BLaER1 (cell line): Measurements from ENCODE around the gene GJD3.

Experiments
- H3K27ac ChIP-seq: shearing (Covaris generic); formaldehyde crosslinking; 2 replicates; pipeline ENCODE4 v1.8.1; 2022
- H3K27me3 ChIP-seq: shearing (Covaris generic); formaldehyde crosslinking; 2 replicates; pipeline ENCODE4 v1.8.1; 2022
- H3K36me3 ChIP-seq: shearing (Covaris generic); formaldehyde crosslinking; 2 replicates; pipeline ENCODE4 v1.8.1; 2022
- H3K4me1 ChIP-seq: shearing (Covaris generic); formaldehyde crosslinking; 2 replicates; pipeline ENCODE4 v1.8.1; 2022
- H3K4me2 ChIP-seq: shearing (Covaris generic); formaldehyde crosslinking; 2 replicates; pipeline ENCODE4 v1.8.1; 2022
- H3K4me3 ChIP-seq: shearing (Covaris generic); formaldehyde crosslinking; 2 replicates; pipeline ENCODE4 v1.8.1; 2022
- H3K9ac ChIP-seq: shearing (Covaris generic); formaldehyde crosslinking; 2 replicates; pipeline ENCODE4 v1.8.1; 2022
- H3K9me3 ChIP-seq: shearing (Covaris generic); formaldehyde crosslinking; 2 replicates; pipeline ENCODE4 v1.8.1; 2022
- H4K20me1 ChIP-seq: shearing (Covaris generic); formaldehyde crosslinking; 2 replicates; pipeline ENCODE4 v1.8.1; 2022
- Cebpa-rat ChIP-seq: shearing (Covaris generic); IDR thresholded peaks from 2 replicates; pipeline ENCODE4 v1.8.1; 2022

GJD3 gene

DNA sequence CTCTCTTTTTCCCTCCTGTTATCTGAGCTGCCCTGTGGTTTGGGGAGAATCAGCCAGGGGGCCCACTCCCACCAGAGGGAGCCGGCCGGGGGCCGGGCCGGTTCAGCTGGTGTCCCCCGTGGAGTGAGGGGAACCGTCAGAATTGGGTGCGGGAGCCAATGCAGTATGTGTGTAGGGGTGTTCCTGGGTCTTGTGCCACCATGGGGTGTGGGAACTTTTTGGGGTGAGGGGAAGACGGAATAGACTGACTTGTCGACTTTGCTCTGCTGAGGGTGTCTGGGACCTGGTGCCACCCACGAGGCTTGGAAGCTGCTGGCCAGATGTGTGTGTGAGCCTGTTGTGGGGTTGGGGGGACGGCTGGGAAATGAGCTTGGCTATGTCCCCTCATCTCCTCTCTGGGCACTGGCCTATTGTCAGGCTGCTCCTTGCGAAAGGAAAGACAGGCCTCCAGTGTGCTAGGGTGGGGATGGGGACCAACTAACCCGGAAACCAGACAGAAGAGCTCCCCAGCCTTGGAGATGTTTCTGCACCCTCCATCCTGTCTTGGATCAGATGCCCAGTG lies 45.6 kb downstream of the GJD3 start:
- H3K4me3 ChIP-seq = peak overlapping the region; percentile 96
- peak overlapping the region; percentile 89 for H3K9ac ChIP-seq
- no peak for TF ChIP-seq Cebpa-rat
- no peaks in the 10 kb centered on the region; the same call in 1 of the 2 replicates for H3K27me3 ChIP-seq
- no peaks in the 10 kb centered on the region for H3K9me3 ChIP-seq
- peaks cover 95% of the 10 kb centered on the region for H3K4me1 ChIP-seq
- H4K20me1 ChIP-seq = peaks cover 53% of the 10 kb centered on the region
- peak overlapping the region; percentile 100 for H3K4me2 ChIP-seq
- H3K36me3 ChIP-seq = no peaks in the 10 kb centered on the region
- H3K27ac ChIP-seq = peak overlapping the region; percentile 86; the same call in 1 of the 2 replicates

GRCh38 chr17:40317880-40318829 lies 46.4 kb downstream of the GJD3 start:
- peak overlapping the region; percentile 86 for H3K27ac ChIP-seq
- H3K4me2 ChIP-seq = peak overlapping the region; percentile 100
- peaks cover 45% of the 10 kb centered on the region for H4K20me1 ChIP-seq
- H3K9ac ChIP-seq = peak overlapping the region; percentile 89
- H3K27me3 ChIP-seq = no peaks in the 10 kb centered on the region; the same call in 1 of the 2 replicates
- no peaks in the 10 kb centered on the region for H3K9me3 ChIP-seq
- no peak for TF ChIP-seq Cebpa-rat
- peak overlapping the region; percentile 96 for H3K4me3 ChIP-seq
- H3K36me3 ChIP-seq = no peaks in the 10 kb centered on the region
- peaks cover 95% of the 10 kb centered on the region for H3K4me1 ChIP-seq

DNA sequence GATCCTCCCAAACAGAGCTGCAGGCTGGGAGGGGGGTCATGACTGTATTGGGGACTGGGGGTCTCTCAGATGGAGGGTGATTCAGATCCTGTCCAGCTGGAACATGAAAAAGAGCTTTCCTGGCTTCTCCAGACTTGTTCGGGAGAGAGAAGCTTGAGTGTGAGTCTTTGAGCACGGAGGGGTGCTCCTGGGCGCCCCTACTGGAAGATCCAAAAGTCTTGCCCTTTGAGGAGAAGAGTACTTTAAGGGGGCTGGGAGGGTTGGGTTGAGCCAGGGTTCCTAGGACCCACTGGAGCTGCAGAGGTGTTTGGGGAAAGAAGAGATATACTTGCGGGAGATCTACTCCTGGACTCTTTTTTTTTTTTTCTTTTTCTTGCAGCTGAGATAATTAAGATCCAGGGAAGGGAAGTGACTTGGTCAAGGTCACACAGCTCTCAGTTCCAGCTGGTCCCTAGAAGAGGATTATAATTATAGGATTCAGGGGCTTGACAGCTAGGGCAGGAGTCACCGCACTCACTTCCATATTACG lies 47.1 kb downstream of the GJD3 start:
- Histone ChIP-seq H3K9ac (peak overlapping the region; percentile 89; the same call in 1 of the 2 replicates), H3K4me2 (peak overlapping the region; percentile 100), H3K9me3 (no peaks in the 10 kb centered on the region), H4K20me1 (peaks cover 38% of the 10 kb centered on the region), H3K4me3 (peak overlapping the region; percentile 96), H3K27ac (peak overlapping the region; percentile 46; the same call in 1 of the 2 replicates), H3K36me3 (no peaks in the 10 kb centered on the region), H3K27me3 (no peaks in the 10 kb centered on the region; the same call in 1 of the 2 replicates), H3K4me1 (peaks cover 96% of the 10 kb centered on the region)
- TF ChIP-seq Cebpa-rat = no peak

DNA sequence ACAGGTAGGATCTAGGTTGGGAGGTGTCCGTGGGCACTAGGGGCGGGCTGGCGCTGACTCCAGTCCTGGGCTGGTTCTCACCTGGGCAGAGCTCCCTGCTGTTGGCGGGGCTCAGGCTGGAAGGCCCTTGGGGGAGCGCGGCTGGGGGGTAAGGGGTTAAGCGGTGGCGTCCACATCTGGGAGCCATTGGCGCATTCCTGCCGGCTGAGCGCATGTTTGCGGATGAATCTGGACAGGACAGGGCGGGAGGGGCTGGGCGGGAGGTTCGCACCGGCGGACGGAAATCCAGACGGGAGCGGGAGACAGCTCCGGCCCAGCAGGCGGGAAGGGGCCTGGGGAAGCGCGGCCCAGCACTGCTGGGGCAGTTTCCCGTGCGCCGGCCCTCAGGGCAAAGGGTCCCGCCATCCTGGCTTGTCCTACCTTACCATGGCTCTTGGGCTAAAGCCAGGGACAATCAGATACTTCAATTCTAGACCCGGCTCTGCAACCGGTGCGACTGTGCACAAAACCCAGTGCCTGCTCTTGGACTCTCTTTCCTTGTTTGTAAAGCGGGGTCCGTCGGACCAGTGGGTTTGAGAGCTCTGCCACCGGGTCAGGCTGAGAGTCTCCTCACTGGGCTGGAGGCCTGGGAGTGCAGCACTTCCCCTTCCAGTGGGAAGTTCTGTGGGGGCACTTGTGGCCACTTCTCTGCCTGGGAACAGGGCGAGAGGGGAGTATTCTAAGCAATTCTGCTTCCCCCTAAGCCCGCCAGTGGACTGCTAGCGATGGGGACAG lies 47.8 kb downstream of the GJD3 start:
- Histone ChIP-seq H3K27me3 (no peaks in the 10 kb centered on the region; the same call in 1 of the 2 replicates), H4K20me1 (peaks cover 31% of the 10 kb centered on the region), H3K27ac (0 out of 2 replicates have a peak overlapping the region, but pooled peaks have one; percentile 46), H3K4me2 (peak overlapping the region; percentile 100), H3K9ac (peak overlapping the region; percentile 24; the same call in 1 of the 2 replicates), H3K36me3 (no peaks in the 10 kb centered on the region), H3K4me3 (no peak overlapping the region), H3K4me1 (peaks cover 96% of the 10 kb centered on the region), H3K9me3 (no peaks in the 10 kb centered on the region)
- no peak for TF ChIP-seq Cebpa-rat

DNA sequence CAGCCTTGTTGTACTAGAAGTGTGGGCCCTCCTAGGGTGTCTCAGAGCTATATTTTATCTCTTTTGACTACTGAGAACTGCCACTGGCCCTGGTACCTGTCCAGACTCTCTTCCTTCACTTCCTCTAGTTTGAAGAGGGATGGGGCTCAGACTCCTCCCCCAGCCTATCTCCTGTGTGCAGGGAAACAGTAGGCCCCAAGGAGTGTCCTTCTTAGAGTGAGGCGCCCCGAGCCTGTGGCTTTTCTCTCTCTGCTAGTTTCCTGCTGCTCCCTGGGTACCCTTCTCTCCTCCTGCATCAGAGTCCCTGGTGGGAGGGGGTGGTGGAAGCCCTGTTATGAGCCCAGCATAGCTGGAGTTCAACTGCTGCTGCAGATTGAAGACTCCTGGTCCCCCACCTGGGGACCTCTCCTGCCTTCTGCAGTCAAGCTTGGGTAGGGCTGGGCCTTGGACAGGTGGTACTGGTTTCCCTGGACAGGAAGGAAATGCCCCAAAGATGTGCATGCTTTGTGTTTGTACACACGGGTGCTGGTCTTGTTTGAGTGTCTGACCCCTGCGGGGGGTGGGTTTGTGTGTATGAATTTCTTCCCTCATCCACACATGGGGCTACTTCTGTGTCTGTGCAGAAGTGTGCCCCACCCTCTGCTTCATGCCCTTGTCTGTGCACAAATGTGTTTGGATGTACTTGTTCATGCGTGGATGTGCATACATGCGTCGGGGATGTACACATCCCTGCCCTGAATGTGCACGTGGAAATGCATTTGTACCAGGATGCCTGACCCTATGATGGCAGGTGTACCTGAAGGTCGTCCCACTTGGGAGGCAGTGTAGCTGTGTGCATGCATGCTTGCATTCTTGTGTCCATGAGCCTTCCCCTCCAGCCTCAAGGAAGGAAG lies 48.6 kb downstream of the GJD3 start:
- Histone ChIP-seq H3K4me1 (peaks cover 96% of the 10 kb centered on the region), H4K20me1 (peaks cover 23% of the 10 kb centered on the region), H3K36me3 (no peaks in the 10 kb centered on the region), H3K27me3 (no peaks in the 10 kb centered on the region; the same call in 1 of the 2 replicates), H3K27ac (peak overlapping the region; percentile 47), H3K4me3 (no peak overlapping the region), H3K9me3 (no peaks in the 10 kb centered on the region), H3K9ac (peak overlapping the region; percentile 16; the same call in 1 of the 2 replicates), H3K4me2 (peak overlapping the region; percentile 100)
- TF ChIP-seq Cebpa-rat = no peak

- Histone ChIP-seq H3K9me3 (no peaks in the 10 kb centered on the region), H3K27ac (peak overlapping the region; percentile 47), H3K4me2 (peak overlapping the region; percentile 100), H3K36me3 (no peaks in the 10 kb centered on the region), H3K9ac (no peak overlapping the region), H3K27me3 (no peaks in the 10 kb centered on the region; the same call in 1 of the 2 replicates), H3K4me3 (no peak overlapping the region), H4K20me1 (peaks cover 16% of the 10 kb centered on the region), H3K4me1 (peaks cover 96% of the 10 kb centered on the region)
- no peak for TF ChIP-seq Cebpa-rat
These were observed 49.3 kb downstream of the GJD3 start for GRCh38 chr17:40315206-40315605.

- Histone ChIP-seq H3K27me3 (no peaks in the 10 kb centered on the region; the same call in 1 of the 2 replicates), H3K4me3 (no peak overlapping the region), H3K9me3 (no peaks in the 10 kb centered on the region), H3K36me3 (no peaks in the 10 kb centered on the region), H3K4me2 (peak overlapping the region; percentile 68), H3K4me1 (peaks cover 96% of the 10 kb centered on the region), H4K20me1 (peaks cover 10% of the 10 kb centered on the region), H3K9ac (no peak overlapping the region), H3K27ac (no peak overlapping the region)
- TF ChIP-seq Cebpa-rat = no peak
These were observed 50.0 kb downstream of the GJD3 start for GRCh38 chr17:40314584-40314956.
